ENCODE results near the gene PPP1R13B. TPM values are rescaled to one million over a fixed set of nuclear protein-coding genes. Genes with fewer than 3 reads are reported as not detected.

The PPP1R13B gene
- total RNA-seq, 4 donors from 2014 or later: 10.4 to 24.6 (median 11.8) TPM

- no peak overlapping the region for H3K27ac ChIP-seq
- ATAC-seq (no peak), DNase-seq (no peak)
- no peaks in the 10 kb centered on the region for H3K36me3 ChIP-seq
- H3K4me1 ChIP-seq: peaks cover 9 to 21% of the 10 kb centered on the region in 2 donors
- no peak overlapping the region for H3K4me3 ChIP-seq
- no peaks in the 10 kb centered on the region for H3K9me3 ChIP-seq
- in situ Hi-C loops (cut with MboI; ENCODE audit: low sequenced_read_pairs in 4 of 4): no loop called here
- H3K27me3 ChIP-seq: no peaks in the 10 kb centered on the region
- TF ChIP-seq CTCF (IDR thresholded peaks at IDR 0.05 in 4 of 5, conservative IDR thresholded peaks at IDR 0.05 in 1 of 5) (no peak), POLR2A (IDR thresholded peaks at IDR 0.05) (no peak)
- intact Hi-C loops (cut with DNase I; ENCODE audit: low total_unique reads): no loop called here
These were observed 30.4 kb downstream of the PPP1R13B start for GRCh38 chr14:103816991-103817390.

- no peaks in the 10 kb centered on the region for H3K9me3 ChIP-seq
- in situ Hi-C loops (cut with MboI; ENCODE audit: low sequenced_read_pairs in 4 of 4): no loop called here
- H3K27ac ChIP-seq: no peak overlapping the region
- no peak for TF ChIP-seq POLR2A (IDR thresholded peaks at IDR 0.05)
- TF ChIP-seq CTCF (IDR thresholded peaks at IDR 0.05 in 4 of 5, conservative IDR thresholded peaks at IDR 0.05 in 1 of 5): no peak
- ATAC-seq (no peak), DNase-seq (no peak)
- intact Hi-C loops (cut with DNase I; ENCODE audit: low total_unique reads): no loop called here
- no peak overlapping the region for H3K4me3 ChIP-seq
- H3K4me1 ChIP-seq: peaks cover 9 to 19% of the 10 kb centered on the region in 2 donors
- H3K27me3 ChIP-seq: no peaks in the 10 kb centered on the region
- H3K36me3 ChIP-seq: no peaks in the 10 kb centered on the region
These were observed 32.1 kb downstream of the PPP1R13B start for GRCh38 chr14:103815253-103815652.

GRCh38 chr14:103811189-103811588 lies 36.2 kb downstream of the PPP1R13B start:
- DNase-seq (no peak), ATAC-seq (no peak)
- H3K27me3 ChIP-seq: no peaks in the 10 kb centered on the region
- in situ Hi-C loops (cut with MboI; ENCODE audit: low sequenced_read_pairs in 4 of 4) (no loop called here), intact Hi-C loops (cut with DNase I; ENCODE audit: low total_unique reads) (no loop called here)
- no peaks in the 10 kb centered on the region for H3K9me3 ChIP-seq
- H3K27ac ChIP-seq: no peak overlapping the region
- no peak for TF ChIP-seq POLR2A (IDR thresholded peaks at IDR 0.05)
- TF ChIP-seq CTCF (IDR thresholded peaks at IDR 0.05 in 4 of 5, conservative IDR thresholded peaks at IDR 0.05 in 1 of 5): no peak
- H3K4me1 ChIP-seq: no peaks in the 10 kb centered on the region
- no peak overlapping the region for H3K4me3 ChIP-seq
- H3K36me3 ChIP-seq: no peaks in the 10 kb centered on the region

GRCh38 chr14:103808403-103809001 lies 38.9 kb downstream of the PPP1R13B start:
- H3K27ac ChIP-seq: no peak overlapping the region
- no peaks in the 10 kb centered on the region for H3K27me3 ChIP-seq
- intact Hi-C loops (cut with DNase I; ENCODE audit: low total_unique reads): loop anchor here (1.0 to 2.0 kb wide), 3 partner anchors 38 to 113 kb away; partner anchors contain the start of gene PPP1R13B
- peak; percentile 40 to 61 for DNase-seq
- no peak overlapping the region for H3K4me3 ChIP-seq
- H3K9me3 ChIP-seq: no peaks in the 10 kb centered on the region
- peak; percentile 75 to 96 for ATAC-seq
- H3K36me3 ChIP-seq: no peaks in the 10 kb centered on the region
- peaks cover 0 to 5% of the 10 kb centered on the region in 2 donors for H3K4me1 ChIP-seq
- in situ Hi-C loops (cut with MboI; ENCODE audit: low sequenced_read_pairs in 4 of 4): loop anchor here (5.0 to 10.0 kb wide), 4 partner anchors 104 to 176 kb away; no protein-coding TSS in a partner anchor
- TF ChIP-seq POLR2A (IDR thresholded peaks at IDR 0.05) (no peak), CTCF (IDR thresholded peaks at IDR 0.05 in 4 of 5, conservative IDR thresholded peaks at IDR 0.05 in 1 of 5) (peak; percentile 76 to 95 (median 88))
